HCT116 (cell line): ENCODE data around the gene WAC. TPM values are rescaled to one million over a fixed set of nuclear protein-coding genes. Genes with fewer than 3 reads are reported as not detected.

Source experiments
- ATAC-seq: fragments of 200-7000 bp; cut with Tn5 transposase; 2 replicates; pipeline ENCODE4 v1.9.1; 2020; ENCODE audit warnings: mild to moderate bottlenecking, moderate library complexity
- BruUV-seq: library from RNA; stranded (reverse); fragments of 400-500 nt; replicated peaks from 2 replicates; lab custom pipeline; 2021; lab: Mats Ljungman, UMichigan
- CTCF ChIA-PET: fragments of 300-600 bp; sonication (Branson Sonifier 250); formaldehyde crosslinking; loops from one replicate; lab custom pipeline; 2021; ENCODE audit warnings: antibody characterized with exemption; lab: Charles Lee
- POLR2A ChIA-PET: fragments of 300-600, 350-600 bp; sonication (Branson Sonifier 250); formaldehyde crosslinking; loops from one replicate; lab custom pipeline; 2021; ENCODE audit warnings: antibody characterized with exemption; lab: Charles Lee
- RAD21 ChIA-PET, 2 experiments: fragments of 300-600 bp; sonication (Branson Sonifier 250); formaldehyde crosslinking; loops; one replicate each; lab custom pipeline; 2023; ENCODE audit warnings: low total read pairs in 2 of 2; ENCODE audit not compliant: uncharacterized antibody in 2 of 2, unreplicated experiment in 2 of 2, low non-redundant PET in 1 of 2; lab: Charles Lee
- DNase-seq: peaks from one replicate; pipeline ENCODE4 v3.0.0-alpha.2; 2010; ENCODE audit warnings: low read depth, low spot score
- H2AFZ ChIP-seq: fragments of 200-600 bp; shearing (Covaris generic), sonication (generic); 2 replicates; pipeline ENCODE4 v1.6.1; 2017; ENCODE audit warnings: low read depth, mixed run types, mixed read lengths, antibody characterized with exemption, low read length; ENCODE audit not compliant: poor library complexity, severe bottlenecking
- H3K27ac ChIP-seq: 2 replicates; pipeline ENCODE4 v1.5.1; 2012; ENCODE audit warnings: low read depth, low read length
- H3K27me3 ChIP-seq: fragments of 200-600 bp; sonication (generic); 2 replicates; pipeline ENCODE4 v1.6.1; 2016; ENCODE audit warnings: mixed run types, low read length, mixed read lengths; ENCODE audit not compliant: insufficient read depth
- H3K36me3 ChIP-seq, 2 experiments: fragments of 200-500 bp in 1 of 2; fragments of 200-600 bp in 1 of 2; sonication (Bioruptor generic) in 1 of 2; sonication (generic) in 1 of 2; 2 replicates each; pipeline versions ENCODE4 v1.5.1 to v1.6.1; 2014 to 2016; ENCODE audit warnings: low read length in 2 of 2, inconsistent platforms in 1 of 2, mixed read lengths in 1 of 2, mixed run types in 1 of 2; ENCODE audit not compliant: insufficient read depth in 2 of 2, control insufficient read depth in 1 of 2
- H3K4me1 ChIP-seq, 2 experiments: fragments of 200-600 bp in 1 of 2; sonication (generic) in 1 of 2; 2 replicates each; pipeline versions ENCODE4 v1.5.1 to v1.6.1; 2012 to 2017; ENCODE audit warnings: low read length in 2 of 2, inconsistent platforms in 1 of 2, mild to moderate bottlenecking in 1 of 2, mixed read lengths in 1 of 2, mixed run types in 1 of 2, moderate library complexity in 1 of 2; ENCODE audit not compliant: insufficient read depth in 2 of 2, control insufficient read depth in 1 of 2
- H3K4me2 ChIP-seq: fragments of 200-600 bp; sonication (generic); 2 replicates; pipeline ENCODE4 v1.6.1; 2017; ENCODE audit warnings: mixed run types, low read length, mixed read lengths
- H3K4me3 ChIP-seq, 2 experiments: fragments of 200-600 bp in 1 of 2; sonication (generic) in 1 of 2; replicated peaks in 1 of 2; 2 replicates each; pipeline ENCODE4 v1.5.1; 2011 to 2016; ENCODE audit warnings: low read length in 2 of 2, control low read depth in 1 of 2, low read depth in 1 of 2, mild to moderate bottlenecking in 1 of 2, mixed read lengths in 1 of 2, mixed run types in 1 of 2
- H3K79me2 ChIP-seq: fragments of 200-600 bp; sonication (generic); 2 replicates; pipeline ENCODE4 v1.6.1; 2017; ENCODE audit warnings: mild to moderate bottlenecking, mixed run types, low read length, moderate library complexity, mixed read lengths; ENCODE audit not compliant: insufficient read depth
- H3K9ac ChIP-seq: fragments of 200-600 bp; sonication (generic); 2 replicates; pipeline ENCODE4 v1.6.1; 2016; ENCODE audit warnings: low read length, mixed read lengths
- H3K9me2 ChIP-seq: fragments of 200-600 bp; sonication (generic), shearing (Covaris generic); 2 replicates; pipeline ENCODE4 v1.6.1; 2017; ENCODE audit warnings: mixed run types, mild to moderate bottlenecking, moderate library complexity; ENCODE audit not compliant: insufficient read depth
- H3K9me3 ChIP-seq, 2 experiments: fragments of 200-500 bp in 1 of 2; fragments of 200-600 bp in 1 of 2; sonication (Bioruptor generic) in 1 of 2; sonication (generic) in 1 of 2; 2 replicates each; pipeline ENCODE4 v1.6.1; 2014 to 2017; ENCODE audit warnings: low read length in 2 of 2, mixed read lengths in 2 of 2, inconsistent platforms in 1 of 2, low read depth in 1 of 2, mild to moderate bottlenecking in 1 of 2, mixed run types in 1 of 2, moderate library complexity in 1 of 2; ENCODE audit not compliant: control insufficient read depth in 1 of 2, insufficient read depth in 1 of 2
- H4K20me1 ChIP-seq: fragments of 200-600 bp; sonication (generic), shearing (Covaris generic); 2 replicates; pipeline ENCODE4 v1.6.1; 2017; ENCODE audit warnings: mixed run types, mild to moderate bottlenecking, moderate library complexity; ENCODE audit not compliant: insufficient read depth
- CBX3 ChIP-seq: IDR thresholded peaks from 2 replicates; pipeline ENCODE4 v1.6.1; 2012; ENCODE audit warnings: low read depth
- SRF ChIP-seq: IDR thresholded peaks from 2 replicates; pipeline ENCODE4 v1.6.1; 2012; ENCODE audit warnings: low read depth
- intact Hi-C: fragments of 100-400 bp; cut with micrococcal nuclease; formaldehyde crosslinking; loops from 2 replicates; pipeline ENCODE4 v1.10.0; 2022
- total RNA-seq: library from RNA; stranded (reverse); gene quantifications from one replicate; pipeline ENCODE4 v1.2.1, GENCODE V29; 2021; ENCODE audit not compliant: unreplicated experiment
- TF ChIP-seq, protein P1 (sequence below): IDR thresholded peaks from 2 replicates; pipeline ENCODE4 v1.6.1; 2012

The WAC gene
- total RNA-seq, 1 experiment from 2014 or later = 117 TPM

DNA sequence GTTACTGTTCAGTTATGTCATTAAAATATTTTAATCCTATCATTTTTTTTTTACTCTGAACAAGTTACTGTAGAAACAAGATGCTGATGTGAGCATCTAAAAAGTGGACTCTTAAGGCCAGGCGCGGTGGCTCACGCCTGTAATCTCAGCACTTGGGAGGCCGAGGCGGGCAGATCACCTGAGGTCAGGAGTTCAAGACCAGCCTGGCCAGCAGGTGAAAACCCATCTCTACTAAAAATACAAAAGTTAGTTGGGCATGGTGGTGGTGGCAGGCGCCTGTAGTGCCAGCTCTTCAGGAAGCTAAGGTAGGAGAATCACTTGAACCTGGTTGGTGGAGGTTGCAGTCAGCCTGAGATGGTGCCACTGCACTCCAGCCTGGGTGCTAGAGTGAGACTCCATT is 2.9 kb downstream of the WAC start:
- BruUV-seq = no TSS peak
- no peak overlapping the region for H3K9ac ChIP-seq

DNA sequence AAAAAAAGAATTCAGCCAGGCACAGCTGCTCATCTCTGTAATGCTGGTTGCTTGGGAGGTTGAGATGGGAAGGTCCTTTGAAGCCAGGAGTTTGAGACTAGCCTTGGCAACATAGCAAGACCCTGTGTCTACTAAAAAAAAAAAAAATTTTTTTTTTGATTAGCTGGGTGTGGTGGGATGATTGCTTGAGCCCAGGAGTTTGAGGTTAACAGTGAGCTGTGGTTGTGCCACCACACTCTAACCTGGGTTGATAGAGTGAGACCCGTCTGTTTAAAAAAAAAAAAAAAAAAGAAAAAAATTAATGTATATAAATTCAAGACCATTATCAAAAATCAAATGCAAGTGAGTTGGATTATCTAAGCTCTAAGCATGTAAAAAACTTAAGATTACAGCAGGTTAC is 5.7 kb downstream of the WAC start:
- intact Hi-C loops = no loop called here
- H3K4me2 ChIP-seq = no peak overlapping the region
- TF ChIP-seq, protein P1, sequence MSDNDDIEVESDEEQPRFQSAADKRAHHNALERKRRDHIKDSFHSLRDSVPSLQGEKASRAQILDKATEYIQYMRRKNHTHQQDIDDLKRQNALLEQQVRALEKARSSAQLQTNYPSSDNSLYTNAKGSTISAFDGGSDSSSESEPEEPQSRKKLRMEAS = no peak
- POLR2A ChIA-PET = no interaction called here
- H3K36me3 ChIP-seq = peaks cover 73 to 76% of the 10 kb centered on the region in 2 experiments
- no peak overlapping the region for H3K27ac ChIP-seq
- peaks cover 100% of the 10 kb centered on the region for H3K79me2 ChIP-seq
- H2AFZ ChIP-seq = no peak overlapping the region
- CTCF ChIA-PET = no interaction called here
- no peaks in the 10 kb centered on the region for H3K9me2 ChIP-seq
- no peak for ATAC-seq
- H3K27me3 ChIP-seq = no peaks in the 10 kb centered on the region
- no peak for DNase-seq
- H4K20me1 ChIP-seq = peaks cover 51% of the 10 kb centered on the region
- H3K4me3 ChIP-seq = no peak overlapping the region
- H3K4me1 ChIP-seq = peaks cover 4 to 11% of the 10 kb centered on the region in 2 experiments; a peak in 3 of 4 replicates
- H3K9me3 ChIP-seq = no peaks in the 10 kb centered on the region
- RAD21 ChIA-PET = no interaction called here
- no peak overlapping the region for H3K9ac ChIP-seq
- no TSS peak for BruUV-seq

More for the DNA sequence above, 2.9 kb downstream of the WAC start:
- TF ChIP-seq CBX3 = no peak
- TF ChIP-seq SRF = no peak
- Histone ChIP-seq H3K9me2 (no peaks in the 10 kb centered on the region), H3K9me3 (no peaks in the 10 kb centered on the region), H3K4me1 (peaks cover 4 to 20% of the 10 kb centered on the region in 2 experiments; a peak in 3 of 4 replicates), H3K27me3 (no peaks in the 10 kb centered on the region), H3K79me2 (peaks cover 91% of the 10 kb centered on the region), H3K36me3 (peaks cover 53 to 59% of the 10 kb centered on the region in 2 experiments), H4K20me1 (peaks cover 42% of the 10 kb centered on the region), H2AFZ (no peak overlapping the region), H3K27ac (no peak overlapping the region), H3K4me3 (no peak overlapping the region), H3K4me2 (no peak overlapping the region)
- CTCF ChIA-PET = no interaction called here
- intact Hi-C loops = no loop called here
- ATAC-seq (no peak), DNase-seq (no peak)
- RAD21 ChIA-PET = no interaction called here
- POLR2A ChIA-PET = no interaction called here
